Omental fat pad (tissue), 4 donors: ENCODE measurements around the gene MRS2. TPM values are rescaled to one million over a fixed set of nuclear protein-coding genes. Genes with fewer than 3 reads are reported as not detected.

Experiments
- ATAC-seq: fragments of 150-250 bp; one replicate; pipeline ENCODE4 v1.9.1; 2016; ENCODE audit warnings: mild to moderate bottlenecking, moderate library complexity; ENCODE audit not compliant: low FRiP score
- DNase-seq: peaks from one replicate; pipeline ENCODE4 v3.0.0-alpha.2; 2019; ENCODE audit warnings: low spot score
- total RNA-seq, 4 donors: library from RNA; depleted of rRNA; stranded (reverse); fragments of >200 nt; gene quantifications; one replicate each; pipeline ENCODE4 v1.1.0, GENCODE V29; 2016
- TF ChIP-seq, protein P1 (sequence below), 3 donors: fragments of 450-650 bp; IDR thresholded peaks; one replicate each; pipeline ENCODE4 v1.5.1; 2016 to 2017; ENCODE audit warnings: antibody characterized with exemption in 3 of 3, mild to moderate bottlenecking in 3 of 3, moderate library complexity in 2 of 3

MRS2 gene
- total RNA-seq, 4 donors from 2014 or later = 22.8 to 27.5 (median 24.8) TPM

DNA sequence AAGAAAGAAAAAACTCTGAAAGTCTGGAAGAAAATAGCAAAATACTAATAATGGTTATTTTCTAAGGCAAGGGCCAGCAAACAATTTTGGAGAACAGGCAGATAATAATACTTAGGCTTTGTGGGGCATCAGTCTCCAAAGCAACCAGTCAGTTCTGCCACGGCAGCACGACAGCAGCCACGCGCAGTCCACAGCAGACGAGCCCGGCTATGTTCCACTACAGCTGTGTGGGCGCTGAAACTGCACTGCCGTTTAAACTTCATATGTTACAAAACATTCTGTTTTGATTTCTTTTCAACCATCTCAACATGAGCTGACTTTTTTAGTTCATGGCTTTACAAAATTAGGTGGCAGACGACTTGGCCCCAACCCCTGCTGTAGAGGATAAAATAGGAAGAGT, 29.9 kb downstream of the MRS2 start:
- ATAC-seq = no peak
- no peak for DNase-seq
- TF ChIP-seq, protein P1, sequence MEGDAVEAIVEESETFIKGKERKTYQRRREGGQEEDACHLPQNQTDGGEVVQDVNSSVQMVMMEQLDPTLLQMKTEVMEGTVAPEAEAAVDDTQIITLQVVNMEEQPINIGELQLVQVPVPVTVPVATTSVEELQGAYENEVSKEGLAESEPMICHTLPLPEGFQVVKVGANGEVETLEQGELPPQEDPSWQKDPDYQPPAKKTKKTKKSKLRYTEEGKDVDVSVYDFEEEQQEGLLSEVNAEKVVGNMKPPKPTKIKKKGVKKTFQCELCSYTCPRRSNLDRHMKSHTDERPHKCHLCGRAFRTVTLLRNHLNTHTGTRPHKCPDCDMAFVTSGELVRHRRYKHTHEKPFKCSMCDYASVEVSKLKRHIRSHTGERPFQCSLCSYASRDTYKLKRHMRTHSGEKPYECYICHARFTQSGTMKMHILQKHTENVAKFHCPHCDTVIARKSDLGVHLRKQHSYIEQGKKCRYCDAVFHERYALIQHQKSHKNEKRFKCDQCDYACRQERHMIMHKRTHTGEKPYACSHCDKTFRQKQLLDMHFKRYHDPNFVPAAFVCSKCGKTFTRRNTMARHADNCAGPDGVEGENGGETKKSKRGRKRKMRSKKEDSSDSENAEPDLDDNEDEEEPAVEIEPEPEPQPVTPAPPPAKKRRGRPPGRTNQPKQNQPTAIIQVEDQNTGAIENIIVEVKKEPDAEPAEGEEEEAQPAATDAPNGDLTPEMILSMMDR (IDR thresholded peaks at IDR 0.05) = no peak

DNA sequence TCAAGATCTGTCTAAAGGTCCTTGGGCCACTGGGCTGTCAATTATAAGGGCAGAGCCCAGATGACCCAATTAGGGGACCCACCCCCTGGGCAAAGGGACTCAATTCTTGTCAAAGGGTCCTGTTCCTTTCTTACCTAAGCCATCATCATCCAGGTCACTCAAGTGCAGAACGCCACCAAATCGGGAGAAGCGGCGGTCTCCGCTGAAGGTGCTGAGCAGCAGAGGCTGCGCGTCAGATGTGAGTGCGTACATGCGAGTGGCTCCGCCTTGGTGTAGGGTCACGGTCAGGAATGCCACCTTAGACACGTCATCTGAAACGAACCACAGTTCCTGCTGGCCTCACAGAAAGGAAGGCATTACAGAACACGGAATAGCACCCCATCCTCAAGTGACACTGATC, 34.2 kb downstream of the MRS2 start:
- ATAC-seq = no peak
- TF ChIP-seq, protein P1 (IDR thresholded peaks at IDR 0.05) = no peak
- DNase-seq = no peak

DNA sequence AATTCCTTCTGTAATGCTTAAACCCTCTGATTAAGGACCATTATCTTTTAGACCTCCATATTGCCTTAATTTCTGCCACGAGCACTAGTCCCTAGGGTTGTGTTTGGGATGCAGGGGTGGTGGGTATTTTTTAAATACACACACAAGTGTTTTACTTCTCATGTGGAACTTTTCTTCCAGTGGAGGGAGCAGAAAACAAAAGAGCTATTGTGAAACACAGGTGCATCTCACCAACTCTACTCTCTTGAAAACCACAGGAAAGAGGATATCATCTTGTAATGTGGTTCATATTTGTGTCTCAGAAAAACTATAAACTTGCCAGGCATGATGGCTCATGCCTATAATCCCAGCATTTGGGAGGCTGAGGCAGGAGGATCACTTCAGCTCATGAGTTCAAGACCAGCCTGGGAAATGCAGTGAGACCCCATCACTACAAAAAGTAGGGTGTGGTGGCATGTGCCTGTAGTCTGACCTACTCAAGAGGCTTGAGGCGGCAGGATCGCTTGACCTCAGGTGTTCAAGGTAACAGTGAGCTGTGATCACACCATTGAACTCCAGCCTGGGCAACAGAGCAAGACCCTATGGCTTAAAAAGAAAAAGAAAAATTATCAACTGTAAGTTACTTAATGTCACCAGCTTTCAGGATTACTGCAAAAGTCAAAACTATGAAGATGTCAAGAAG, 37.3 kb downstream of the MRS2 start:
- TF ChIP-seq, protein P1 (IDR thresholded peaks at IDR 0.05) = no peak
- DNase-seq (no peak), ATAC-seq (no peak)

DNA sequence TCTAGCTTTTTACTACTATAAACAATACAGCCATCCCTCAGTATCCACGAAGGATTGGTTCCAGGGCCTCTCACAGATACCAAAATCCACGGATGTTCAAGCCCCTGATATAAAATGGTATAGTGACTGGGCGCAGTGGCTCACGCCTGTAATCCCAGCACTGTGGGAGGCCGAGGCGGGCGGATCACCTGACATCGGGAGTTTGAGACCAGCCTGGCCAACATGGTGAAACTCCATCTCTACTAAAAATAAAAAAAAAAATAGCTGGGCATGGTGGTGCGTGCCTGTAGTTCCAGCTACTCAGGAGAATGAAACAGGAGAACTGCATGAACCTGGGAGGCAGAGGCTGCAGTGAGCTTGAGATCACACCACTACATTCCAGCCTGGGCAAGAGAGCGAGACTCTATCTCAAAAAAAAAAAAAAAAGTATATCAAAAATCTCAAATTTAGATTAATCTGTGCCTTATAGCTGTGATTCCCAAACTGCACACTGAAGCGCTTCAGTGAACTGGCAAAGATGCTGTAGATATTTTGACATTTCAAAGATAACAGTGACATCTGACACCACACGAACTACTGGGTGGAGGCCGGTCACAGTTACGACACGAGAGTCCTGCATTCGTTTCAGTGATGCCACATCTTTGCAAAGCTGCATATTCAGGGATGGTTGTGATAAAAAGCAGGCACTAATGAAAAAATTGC, 38.3 kb downstream of the MRS2 start:
- DNase-seq (no peak), ATAC-seq (no peak)
- TF ChIP-seq, protein P1 (IDR thresholded peaks at IDR 0.05) = no peak

DNA sequence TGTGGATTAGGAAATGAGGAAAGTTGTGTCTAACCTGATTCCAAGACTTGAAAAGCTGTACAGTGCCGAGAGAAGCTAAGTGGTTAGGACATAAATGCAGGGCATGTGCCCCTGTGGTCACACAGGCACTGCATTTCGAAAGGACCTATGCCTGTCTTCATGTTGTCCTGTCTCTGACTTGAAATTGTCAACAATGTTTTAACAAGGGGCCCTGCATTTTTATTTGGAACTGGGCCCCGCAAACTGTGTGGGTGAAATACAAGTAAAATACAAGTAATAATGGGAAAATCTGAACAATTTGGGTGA, 38.8 kb downstream of the MRS2 start:
- ATAC-seq (no peak), DNase-seq (no peak)
- TF ChIP-seq, protein P1 (IDR thresholded peaks at IDR 0.05) = no peak

DNA sequence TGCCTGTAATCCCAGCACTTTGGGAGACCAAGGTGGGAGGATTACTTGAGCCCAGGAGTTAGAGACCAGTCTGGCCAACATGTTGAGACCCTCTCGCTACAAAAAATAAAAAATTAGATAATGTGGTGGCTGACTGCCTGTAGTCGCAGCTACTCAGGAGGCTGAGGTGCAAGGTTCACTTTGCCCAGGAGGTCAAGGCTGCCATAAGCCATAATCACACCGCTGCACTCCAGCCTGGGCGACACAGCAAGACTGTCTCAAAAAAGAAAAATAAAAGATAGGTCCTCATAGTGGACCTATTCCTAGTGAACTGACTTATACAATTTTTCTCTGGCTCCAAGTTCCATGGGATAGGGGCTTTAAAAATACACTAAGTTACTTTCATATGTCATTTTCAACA, 41.9 kb downstream of the MRS2 start:
- DNase-seq (no peak), ATAC-seq (no peak)

More for the DNA sequence above, 41.9 kb downstream of the MRS2 start:
- TF ChIP-seq, protein P1 (IDR thresholded peaks at IDR 0.05) = no peak
